H9 (cell line): Measurements from ENCODE around the gene LENG9. TPM values are rescaled to one million over a fixed set of nuclear protein-coding genes. Genes with fewer than 3 reads are reported as not detected.
A peak's percentile ranks its signal among the peaks of the same experiment; 100 is the strongest.

Experiments used
- DNase-seq: peaks from one replicate; pipeline ENCODE4 v3.0.0-alpha.2; 2017
- H2AFZ ChIP-seq: one replicate; pipeline ENCODE4 v1.6.1; 2013; ENCODE audit warnings: mild to moderate bottlenecking, low read length, control low read depth, moderate library complexity
- H2AK5ac ChIP-seq: 2 replicates; pipeline ENCODE4 v1.6.1; 2013; ENCODE audit warnings: low read length, control low read depth, mixed read lengths; ENCODE audit not compliant: insufficient read length
- H2BK120ac ChIP-seq: one replicate; pipeline ENCODE4 v1.6.1; 2013; ENCODE audit warnings: low read depth, mild to moderate bottlenecking, low read length, control low read depth, inconsistent platforms; ENCODE audit not compliant: poor library complexity, severe bottlenecking
- H2BK12ac ChIP-seq: 2 replicates; pipeline ENCODE4 v1.6.1; 2013; ENCODE audit warnings: low read length, control low read depth, mixed read lengths, low read depth; ENCODE audit not compliant: insufficient read length
- H2BK15ac ChIP-seq: 2 replicates; pipeline ENCODE4 v1.6.1; 2013; ENCODE audit warnings: low read depth, low read length, control low read depth
- H2BK20ac ChIP-seq: one replicate; pipeline ENCODE4 v1.6.1; 2013; ENCODE audit warnings: low read depth, mild to moderate bottlenecking, low read length, control low read depth, inconsistent platforms; ENCODE audit not compliant: poor library complexity, severe bottlenecking
- H2BK5ac ChIP-seq: 2 replicates; pipeline ENCODE4 v1.6.1; 2013; ENCODE audit warnings: low read length, control low read depth, mixed read lengths; ENCODE audit not compliant: insufficient read length
- H3K14ac ChIP-seq: 2 replicates; pipeline ENCODE4 v1.6.1; 2013; ENCODE audit warnings: low read length, control low read depth; ENCODE audit not compliant: insufficient read depth
- H3K18ac ChIP-seq: 2 replicates; pipeline ENCODE4 v1.6.1; 2013; ENCODE audit warnings: low read depth, mild to moderate bottlenecking, mixed read lengths, low read length, control low read depth; ENCODE audit not compliant: insufficient read length
- H3K23ac ChIP-seq: 2 replicates; pipeline ENCODE4 v1.6.1; 2013; ENCODE audit warnings: low read length, control low read depth, mixed read lengths, low read depth; ENCODE audit not compliant: insufficient read length
- H3K23me2 ChIP-seq: 2 replicates; pipeline ENCODE4 v1.6.1; 2013; ENCODE audit warnings: low read depth, mild to moderate bottlenecking, mixed read lengths, low read length, control low read depth; ENCODE audit not compliant: insufficient read length, poor library complexity, severe bottlenecking
- H3K27ac ChIP-seq: 2 replicates; pipeline ENCODE4 v1.5.1; 2013; ENCODE audit warnings: low read length, control low read depth, mixed read lengths, low read depth; ENCODE audit not compliant: insufficient read length
- H3K27me3 ChIP-seq: 2 replicates; pipeline ENCODE4 v1.6.1; 2013; ENCODE audit warnings: low read length, control low read depth, inconsistent platforms; ENCODE audit not compliant: insufficient read depth
- H3K4ac ChIP-seq: 2 replicates; pipeline ENCODE4 v1.6.1; 2013; ENCODE audit warnings: low read depth, mild to moderate bottlenecking, control low read depth, inconsistent platforms, low read length, moderate library complexity
- H3K4me1 ChIP-seq: 2 replicates; pipeline ENCODE4 v1.6.1; 2013; ENCODE audit warnings: low read length, control low read depth, inconsistent platforms; ENCODE audit not compliant: insufficient read depth
- H3K4me2 ChIP-seq: 2 replicates; pipeline ENCODE4 v1.6.1; 2013; ENCODE audit warnings: low read length, control low read depth, mixed read lengths; ENCODE audit not compliant: insufficient read length, insufficient read depth
- H3K56ac ChIP-seq: 2 replicates; pipeline ENCODE4 v1.6.1; 2013; ENCODE audit warnings: low read depth, mild to moderate bottlenecking, mixed read lengths, low read length, control low read depth; ENCODE audit not compliant: insufficient read length
- H3K79me1 ChIP-seq: 2 replicates; pipeline ENCODE4 v1.6.1; 2013; ENCODE audit warnings: low read depth, mild to moderate bottlenecking, moderate library complexity, low read length, control low read depth, inconsistent platforms; ENCODE audit not compliant: insufficient read depth, poor library complexity, severe bottlenecking
- H3K79me2 ChIP-seq: 2 replicates; pipeline ENCODE4 v1.6.1; 2013; ENCODE audit warnings: low read length, control low read depth, inconsistent platforms; ENCODE audit not compliant: insufficient read depth
- H3K9ac ChIP-seq: 2 replicates; pipeline ENCODE4 v1.6.1; 2013; ENCODE audit warnings: low read length, control low read depth, mixed read lengths; ENCODE audit not compliant: insufficient read length; ENCODE audit errors: extremely low read depth
- H3K9me3 ChIP-seq: one replicate; pipeline ENCODE4 v1.6.1; 2013; ENCODE audit warnings: low read depth, low read length, inconsistent platforms; ENCODE audit not compliant: control insufficient read depth
- H3T11ph ChIP-seq: one replicate; pipeline ENCODE4 v1.6.1; 2013; ENCODE audit warnings: mild to moderate bottlenecking, low read length, control low read depth, inconsistent platforms
- H4K20me1 ChIP-seq: one replicate; pipeline ENCODE4 v1.6.1; 2013; ENCODE audit not compliant: control insufficient read depth, insufficient read length, insufficient read depth
- H4K5ac ChIP-seq: 2 replicates; pipeline ENCODE4 v1.6.1; 2013; ENCODE audit warnings: low read depth, mild to moderate bottlenecking, mixed read lengths, low read length, control low read depth; ENCODE audit not compliant: insufficient read length
- H4K8ac ChIP-seq: replicated peaks from 2 replicates; pipeline ENCODE4 v1.6.1; 2013; ENCODE audit warnings: low read length, control low read depth, mixed read lengths, low read depth; ENCODE audit not compliant: insufficient read length
- H4K91ac ChIP-seq: 2 replicates; pipeline ENCODE4 v1.6.1; 2013; ENCODE audit warnings: low read depth, mild to moderate bottlenecking, moderate library complexity, mixed read lengths, low read length, control low read depth; ENCODE audit not compliant: insufficient read length
- H3K27ac Mint-ChIP-seq, 3 experiments: 2 replicates in 2 of 3; 3 replicates in 1 of 3; pipeline ENCODE4 v1.8.0; 2020 to 2021; ENCODE audit warnings: mixed read lengths in 3 of 3, mild to moderate bottlenecking in 1 of 3, moderate library complexity in 1 of 3
- H3K27me3 Mint-ChIP-seq: 2 replicates; pipeline ENCODE4 v1.8.0; 2021; ENCODE audit warnings: low read depth, mild to moderate bottlenecking, moderate library complexity, mixed read lengths
- H3K36me3 Mint-ChIP-seq, 3 experiments: 2 replicates in 2 of 3; 3 replicates in 1 of 3; pipeline ENCODE4 v1.8.0; 2020 to 2021; ENCODE audit warnings: low read depth in 3 of 3, mixed read lengths in 3 of 3; ENCODE audit not compliant: insufficient read depth in 1 of 3
- H3K4me1 Mint-ChIP-seq, 2 experiments: 2 replicates each; pipeline ENCODE4 v1.8.0; 2020; ENCODE audit warnings: mixed read lengths in 2 of 2
- H3K4me3 Mint-ChIP-seq, 2 experiments: 2 replicates in 1 of 2; 3 replicates in 1 of 2; pipeline ENCODE4 v1.8.0; 2020 to 2021; ENCODE audit warnings: mild to moderate bottlenecking in 2 of 2, mixed read lengths in 2 of 2, moderate library complexity in 1 of 2
- H3K9me3 Mint-ChIP-seq, 2 experiments: 2 replicates in 1 of 2; 3 replicates in 1 of 2; pipeline ENCODE4 v1.8.0; 2020; ENCODE audit warnings: mild to moderate bottlenecking in 2 of 2, mixed read lengths in 2 of 2, moderate library complexity in 1 of 2
- WGBS: extraction: QIAGEN DNeasy Blood & Tissue Kit; methylation state at CpG from one replicate; pipeline ENCODE4 v1.1.7; 2013; ENCODE audit warnings: missing lambda C conversion rate, low lambda C conversion rate, mixed read lengths; ENCODE audit not compliant: insufficient read length; ENCODE audit errors: extremely low coverage; 5-methylcytosine and 5-hydroxymethylcytosine counted together
- total RNA-seq: library from RNA; stranded (reverse); gene quantifications from 2 replicates; pipeline ENCODE4 v1.2.1, GENCODE V29; 2021
- TF ChIP-seq, protein P1 (sequence below): fragments of 200-600 bp; sonication (generic); conservative IDR thresholded peaks from 3 replicates; pipeline ENCODE4 v1.8.0; 2021; ENCODE audit warnings: antibody characterized with exemption, mild to moderate bottlenecking

The LENG9 gene
- total RNA-seq, 1 experiment from 2014 or later: 3.8 TPM

DNA sequence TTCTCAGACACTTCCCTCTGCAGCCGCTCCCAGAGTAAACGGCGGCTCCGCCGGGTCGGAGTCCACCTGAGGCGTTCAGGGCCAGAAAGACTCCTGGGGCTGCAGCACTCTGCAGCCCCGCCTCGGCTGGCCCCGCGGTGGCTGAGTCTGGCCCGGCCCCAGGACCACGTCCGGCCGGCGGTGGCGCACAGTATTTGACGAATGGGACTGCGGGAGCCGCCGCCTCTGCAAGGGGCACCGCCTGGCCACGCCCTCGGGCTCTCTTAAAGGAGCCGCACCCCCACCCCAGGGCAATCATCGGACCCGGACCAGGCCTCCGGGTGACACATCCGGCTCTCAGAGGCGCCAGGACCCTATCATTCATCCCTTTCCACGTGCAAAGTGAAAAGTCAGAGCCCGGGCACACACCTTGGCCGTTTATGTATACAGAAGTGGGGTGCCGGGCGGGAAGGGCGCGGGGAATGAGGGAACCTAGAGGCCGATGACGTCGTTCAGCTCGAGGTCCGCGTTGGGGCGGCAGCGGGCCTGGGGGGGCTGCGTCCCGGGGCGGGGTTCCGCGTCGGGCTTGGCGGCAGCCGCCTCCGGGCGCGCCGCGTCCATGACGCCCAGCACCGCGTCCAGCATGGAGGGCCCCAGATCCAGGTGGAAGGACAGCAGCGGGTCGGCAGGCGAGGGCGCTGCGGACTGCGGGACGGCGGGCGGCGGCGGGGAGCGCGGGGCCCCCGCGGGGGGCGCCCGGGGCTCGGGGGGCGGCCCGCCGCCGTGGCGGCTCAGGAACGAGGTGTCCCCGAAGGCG lies 1.2 kb upstream of the LENG9 start:
- Mint-ChIP-seq H3K4me1 (peaks cover 12 to 13% of the 10 kb centered on the region in 2 experiments), H3K27ac (peak overlapping the region; percentile 77 to 100 (median 99); a peak in 6 of 7 replicates), H3K36me3 (peaks cover 2 to 18% (median 18%) of the 10 kb centered on the region in 3 experiments; a peak in 6 of 7 replicates), H3K9me3 (0 out of 5 replicates have a peak, but pooled peaks cover 0 to 3% of the 10 kb centered on the region in 2 experiments), H3K4me3 (peak overlapping the region; percentile 75 to 84), H3K27me3 (peaks cover 36% of the 10 kb centered on the region)
- H3K9ac ChIP-seq: peak overlapping the region; percentile 23
- no peak overlapping the region for H2BK5ac ChIP-seq
- peak overlapping the region; percentile 89 for H2BK120ac ChIP-seq
- H3K27ac ChIP-seq: no peak overlapping the region
- H3K4me2 ChIP-seq: peak overlapping the region; percentile 32
- H2AFZ ChIP-seq: no peak overlapping the region
- H2BK15ac ChIP-seq: no peak overlapping the region
- no peak overlapping the region for H2BK20ac ChIP-seq
- no peaks in the 10 kb centered on the region for H3K4me1 ChIP-seq
- DNase-seq: peak; percentile 95
- no peaks in the 10 kb centered on the region for H3K79me2 ChIP-seq
- H3T11ph ChIP-seq: no peak overlapping the region
- H3K9me3 ChIP-seq: no peaks in the 10 kb centered on the region
- H4K91ac ChIP-seq: no peak overlapping the region
- TF ChIP-seq, protein P1, sequence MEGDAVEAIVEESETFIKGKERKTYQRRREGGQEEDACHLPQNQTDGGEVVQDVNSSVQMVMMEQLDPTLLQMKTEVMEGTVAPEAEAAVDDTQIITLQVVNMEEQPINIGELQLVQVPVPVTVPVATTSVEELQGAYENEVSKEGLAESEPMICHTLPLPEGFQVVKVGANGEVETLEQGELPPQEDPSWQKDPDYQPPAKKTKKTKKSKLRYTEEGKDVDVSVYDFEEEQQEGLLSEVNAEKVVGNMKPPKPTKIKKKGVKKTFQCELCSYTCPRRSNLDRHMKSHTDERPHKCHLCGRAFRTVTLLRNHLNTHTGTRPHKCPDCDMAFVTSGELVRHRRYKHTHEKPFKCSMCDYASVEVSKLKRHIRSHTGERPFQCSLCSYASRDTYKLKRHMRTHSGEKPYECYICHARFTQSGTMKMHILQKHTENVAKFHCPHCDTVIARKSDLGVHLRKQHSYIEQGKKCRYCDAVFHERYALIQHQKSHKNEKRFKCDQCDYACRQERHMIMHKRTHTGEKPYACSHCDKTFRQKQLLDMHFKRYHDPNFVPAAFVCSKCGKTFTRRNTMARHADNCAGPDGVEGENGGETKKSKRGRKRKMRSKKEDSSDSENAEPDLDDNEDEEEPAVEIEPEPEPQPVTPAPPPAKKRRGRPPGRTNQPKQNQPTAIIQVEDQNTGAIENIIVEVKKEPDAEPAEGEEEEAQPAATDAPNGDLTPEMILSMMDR: no peak
- H3K18ac ChIP-seq: peak overlapping the region; percentile 90
- H3K56ac ChIP-seq: no peak overlapping the region
- no CpG with 5 or more reads among the region's 87 CpGs for WGBS
- H3K27me3 ChIP-seq: no peaks in the 10 kb centered on the region; the same call in 1 of the 2 replicates
- no peaks in the 10 kb centered on the region for H3K79me1 ChIP-seq
- H3K4ac ChIP-seq: no peak overlapping the region
- peak overlapping the region; percentile 86; the same call in 1 of the 2 replicates for H3K14ac ChIP-seq
- H4K5ac ChIP-seq: no peak overlapping the region
- H4K8ac ChIP-seq: no peak overlapping the region
- H3K23me2 ChIP-seq: peaks cover 11% of the 10 kb centered on the region
- H4K20me1 ChIP-seq: no peaks in the 10 kb centered on the region
- no peak overlapping the region for H3K23ac ChIP-seq
- no peak overlapping the region for H2AK5ac ChIP-seq
- H2BK12ac ChIP-seq: no peak overlapping the region
